Stomach (tissue), 4 donors: ENCODE measurements around the gene SOCS1.

ENCODE experiments used
- CTCF ChIP-seq, 7 experiments: fragments of 450-650 bp in 4 of 7; fragments of 200-600 bp in 3 of 7; sonication (generic) in 3 of 7; IDR thresholded peaks; one replicate each; pipeline ENCODE4 v1.5.1; 2016 to 2019; ENCODE audit warnings: antibody characterized with exemption in 7 of 7, control low read depth in 2 of 7, mild to moderate bottlenecking in 1 of 7
- EP300 ChIP-seq: sonication (generic); formaldehyde crosslinking; IDR thresholded peaks from one replicate; pipeline ENCODE4 v1.6.1; 2017; ENCODE audit warnings: antibody characterized with exemption
- POLR2A ChIP-seq, 4 donors: fragments of 450-650 bp; IDR thresholded peaks; one replicate each; pipeline ENCODE4 v1.6.1; 2016; ENCODE audit warnings: antibody characterized with exemption in 4 of 4, control low read depth in 2 of 4, mild to moderate bottlenecking in 1 of 4, moderate library complexity in 1 of 4
- POLR2AphosphoS5 ChIP-seq, 3 donors: sonication (generic); formaldehyde crosslinking; IDR thresholded peaks; one replicate each; pipeline ENCODE4 v1.6.1; 2016; ENCODE audit warnings: antibody characterized with exemption in 3 of 3

GRCh38 chr16:11296351-11296705 lies 40.3 kb upstream of the SOCS1 start:
- TF ChIP-seq CTCF (IDR thresholded peaks at IDR 0.05): no peak
- no peak for TF ChIP-seq POLR2A (IDR thresholded peaks at IDR 0.05)
- TF ChIP-seq POLR2AphosphoS5 (IDR thresholded peaks at IDR 0.05): no peak
- no peak for TF ChIP-seq EP300
